ENCODE measurements around the gene DEGS2. TPM values are rescaled to one million over a fixed set of nuclear protein-coding genes. Genes with fewer than 3 reads are reported as not detected.

DEGS2 gene
- total RNA-seq, 6 donors from 2014 or later: 2.0 to 19.9 (median 5.4) TPM

DNA sequence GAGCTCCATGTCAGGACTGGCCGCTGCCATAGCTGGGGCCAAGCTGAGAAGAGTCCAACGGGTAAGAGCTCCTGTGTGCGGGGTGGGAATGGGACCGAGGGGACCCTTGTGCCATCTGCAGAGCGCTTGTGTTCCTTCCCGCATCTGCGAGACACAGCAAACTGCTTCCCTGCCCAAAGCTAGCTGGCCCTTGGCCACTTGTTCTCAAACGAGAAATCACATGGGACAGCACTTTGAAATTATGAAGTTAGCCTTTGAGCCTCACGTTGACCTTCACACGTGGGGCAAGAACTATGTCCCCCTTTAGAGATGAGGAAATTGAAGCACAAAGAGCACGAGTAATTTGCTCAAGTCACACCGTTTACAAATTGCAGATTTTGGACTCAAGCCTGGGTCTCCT is 30.8 kb downstream of the DEGS2 start:
- Histone ChIP-seq H3K36me3 (peaks cover 0 to 61% (median 37%) of the 10 kb centered on the region in 4 donors), H3K27ac (no peak overlapping the region), H3K27me3 (no peaks in the 10 kb centered on the region), H3K4me1 (peaks cover 0 to 18% (median 6%) of the 10 kb centered on the region in 4 donors), H3K9me3 (no peaks in the 10 kb centered on the region), H3K4me3 (no peak overlapping the region)
- WGBS, 2 donors: 78 to 84% methylated on average over 9 to 12 of the region's 12 CpGs
- ATAC-seq (ENCODE audit: low FRiP score in 2 of 2) (no peak), DNase-seq (no peak)
- no peak for TF ChIP-seq EP300 (IDR thresholded peaks at IDR 0.05)
- no peak for TF ChIP-seq POLR2AphosphoS5 (IDR thresholded peaks at IDR 0.05)
- TF ChIP-seq POLR2A (IDR thresholded peaks at IDR 0.05): no peak
- TF ChIP-seq, protein P1, sequence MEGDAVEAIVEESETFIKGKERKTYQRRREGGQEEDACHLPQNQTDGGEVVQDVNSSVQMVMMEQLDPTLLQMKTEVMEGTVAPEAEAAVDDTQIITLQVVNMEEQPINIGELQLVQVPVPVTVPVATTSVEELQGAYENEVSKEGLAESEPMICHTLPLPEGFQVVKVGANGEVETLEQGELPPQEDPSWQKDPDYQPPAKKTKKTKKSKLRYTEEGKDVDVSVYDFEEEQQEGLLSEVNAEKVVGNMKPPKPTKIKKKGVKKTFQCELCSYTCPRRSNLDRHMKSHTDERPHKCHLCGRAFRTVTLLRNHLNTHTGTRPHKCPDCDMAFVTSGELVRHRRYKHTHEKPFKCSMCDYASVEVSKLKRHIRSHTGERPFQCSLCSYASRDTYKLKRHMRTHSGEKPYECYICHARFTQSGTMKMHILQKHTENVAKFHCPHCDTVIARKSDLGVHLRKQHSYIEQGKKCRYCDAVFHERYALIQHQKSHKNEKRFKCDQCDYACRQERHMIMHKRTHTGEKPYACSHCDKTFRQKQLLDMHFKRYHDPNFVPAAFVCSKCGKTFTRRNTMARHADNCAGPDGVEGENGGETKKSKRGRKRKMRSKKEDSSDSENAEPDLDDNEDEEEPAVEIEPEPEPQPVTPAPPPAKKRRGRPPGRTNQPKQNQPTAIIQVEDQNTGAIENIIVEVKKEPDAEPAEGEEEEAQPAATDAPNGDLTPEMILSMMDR (IDR thresholded peaks at IDR 0.05): no peak

DNA sequence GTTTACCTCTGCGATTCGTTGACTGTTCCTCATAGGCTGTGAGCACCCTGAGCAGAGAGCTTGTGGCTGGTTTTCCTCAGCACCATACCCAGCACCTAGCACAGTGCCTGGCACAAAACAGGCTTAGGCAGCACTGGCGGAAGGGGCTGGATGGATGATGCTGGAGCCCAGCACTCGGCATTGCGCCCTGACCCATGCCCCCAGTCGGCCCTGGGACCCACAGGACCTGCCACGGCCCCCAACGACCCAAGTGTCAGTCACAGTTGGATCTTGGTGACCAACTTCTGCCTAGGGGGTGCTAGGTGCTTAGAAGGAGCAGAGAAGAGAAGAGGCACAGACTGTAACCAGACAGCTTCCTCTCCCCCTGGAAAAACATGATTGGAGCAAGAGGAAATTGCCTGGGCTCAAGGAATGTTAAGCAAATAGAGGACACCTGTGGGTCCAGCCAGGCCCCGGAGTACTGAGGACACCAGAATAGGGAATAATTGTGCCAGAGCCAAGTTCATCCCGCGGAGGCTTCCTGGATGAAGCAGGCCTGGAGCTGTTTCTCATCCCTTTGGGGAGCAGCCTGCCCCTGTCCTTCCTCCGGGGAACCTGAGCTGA is 31.5 kb downstream of the DEGS2 start:
- no peak for DNase-seq
- Histone ChIP-seq H3K4me1 (peaks cover 0 to 18% (median 6%) of the 10 kb centered on the region in 4 donors), H3K9me3 (no peaks in the 10 kb centered on the region), H3K36me3 (peaks cover 0 to 57% (median 34%) of the 10 kb centered on the region in 4 donors), H3K27me3 (no peaks in the 10 kb centered on the region), H3K4me3 (no peak overlapping the region), H3K27ac (no peak overlapping the region)
- ATAC-seq (ENCODE audit: low FRiP score in 2 of 2): no peak
- 89 to 92% methylated on average over 9 to 12 of the region's 12 CpGs for WGBS, 2 donors
- TF ChIP-seq, protein P1 (IDR thresholded peaks at IDR 0.05): no peak
- TF ChIP-seq EP300 (IDR thresholded peaks at IDR 0.05) (no peak), POLR2A (IDR thresholded peaks at IDR 0.05) (no peak), POLR2AphosphoS5 (IDR thresholded peaks at IDR 0.05) (no peak)

DNA sequence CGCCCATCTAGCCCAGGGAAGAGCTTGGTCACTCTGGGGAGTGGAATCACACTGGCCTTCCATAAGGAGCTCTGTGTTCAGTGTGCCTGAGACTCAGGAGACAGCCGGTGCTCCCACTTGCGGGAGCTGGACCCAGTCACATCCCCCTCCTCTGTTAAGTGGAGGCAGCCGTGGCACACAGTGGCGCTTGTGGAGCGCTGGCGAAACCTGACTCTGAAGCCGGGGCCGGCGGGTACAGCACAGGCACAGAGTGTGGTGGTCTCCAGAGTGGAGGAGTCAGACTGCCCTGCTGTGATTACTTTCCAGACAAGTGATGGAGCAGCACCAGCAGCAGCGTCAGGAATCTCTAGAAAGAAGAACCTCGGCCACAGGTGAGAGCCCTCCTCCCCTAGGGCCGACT is 33.0 kb downstream of the DEGS2 start:
- no peak for DNase-seq
- Histone ChIP-seq H3K27ac (no peak overlapping the region), H3K4me1 (peaks cover 0 to 8% (median 4%) of the 10 kb centered on the region in 4 donors), H3K9me3 (no peaks in the 10 kb centered on the region), H3K4me3 (no peak overlapping the region), H3K27me3 (no peaks in the 10 kb centered on the region), H3K36me3 (peaks cover 0 to 43% (median 22%) of the 10 kb centered on the region in 4 donors)
- ATAC-seq (ENCODE audit: low FRiP score in 2 of 2): no peak
- 87 to 95% methylated on average over 10 to 13 of the region's 13 CpGs for WGBS, 2 donors
- TF ChIP-seq, protein P1 (IDR thresholded peaks at IDR 0.05): no peak
- TF ChIP-seq POLR2AphosphoS5 (IDR thresholded peaks at IDR 0.05) (no peak), EP300 (IDR thresholded peaks at IDR 0.05) (no peak), POLR2A (IDR thresholded peaks at IDR 0.05) (no peak)

DNA sequence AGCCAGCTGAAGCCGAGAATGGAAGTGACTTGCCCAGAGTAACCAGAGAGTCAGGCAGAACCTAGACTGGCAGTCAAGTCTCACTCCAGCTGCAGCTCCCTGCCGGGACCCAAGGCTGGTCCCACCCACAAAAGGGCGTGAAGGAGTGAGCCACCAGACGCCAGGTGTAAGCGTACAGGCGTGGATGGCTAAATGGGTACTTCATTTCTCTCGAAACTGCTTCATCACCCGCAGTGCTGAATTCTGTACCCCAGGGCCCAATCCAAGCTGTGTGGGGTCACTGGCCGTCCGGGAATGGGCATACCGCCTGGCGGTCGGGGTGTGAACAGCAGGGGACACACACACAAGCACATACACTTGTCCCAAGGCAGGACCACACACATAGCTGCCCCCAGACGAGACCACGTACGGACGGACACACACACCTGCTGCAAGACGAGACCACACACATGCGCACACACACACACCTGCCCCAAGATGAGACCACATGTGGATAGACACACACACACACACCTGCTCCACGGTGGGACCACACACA is 34.8 kb downstream of the DEGS2 start:
- peaks cover 0 to 30% (median 15%) of the 10 kb centered on the region in 4 donors for H3K36me3 ChIP-seq
- DNase-seq (peak in 1 of 2 donors; percentile 50), ATAC-seq (ENCODE audit: low FRiP score in 2 of 2) (no peak)
- H3K4me3 ChIP-seq: no peak overlapping the region
- no peaks in the 10 kb centered on the region for H3K9me3 ChIP-seq
- 92% methylated on average over 18 to 20 of the region's 20 CpGs for WGBS, 2 donors
- H3K4me1 ChIP-seq: peaks cover 0 to 3% (median 0%) of the 10 kb centered on the region in 4 donors
- H3K27ac ChIP-seq: no peak overlapping the region
- TF ChIP-seq, protein P1 (IDR thresholded peaks at IDR 0.05): no peak
- no peak for TF ChIP-seq POLR2A (IDR thresholded peaks at IDR 0.05)
- no peak for TF ChIP-seq POLR2AphosphoS5 (IDR thresholded peaks at IDR 0.05)
- TF ChIP-seq EP300 (IDR thresholded peaks at IDR 0.05): no peak
- no peaks in the 10 kb centered on the region for H3K27me3 ChIP-seq

Data from upper lobe of left lung (tissue), 6 donors.